ENCODE measurements around the gene TPRG1.

Gene TPRG1, protein sequence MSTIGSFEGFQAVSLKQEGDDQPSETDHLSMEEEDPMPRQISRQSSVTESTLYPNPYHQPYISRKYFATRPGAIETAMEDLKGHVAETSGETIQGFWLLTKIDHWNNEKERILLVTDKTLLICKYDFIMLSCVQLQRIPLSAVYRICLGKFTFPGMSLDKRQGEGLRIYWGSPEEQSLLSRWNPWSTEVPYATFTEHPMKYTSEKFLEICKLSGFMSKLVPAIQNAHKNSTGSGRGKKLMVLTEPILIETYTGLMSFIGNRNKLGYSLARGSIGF

GRCh38 chr3:189171707-189172106 lies at the start of gene TPRG1:
Gene TPRG1 (plus strand): TSS chr3:189171971. CDS start chr3:189207385, 35,414 bp downstream.
- TF ChIP-seq, protein P1, sequence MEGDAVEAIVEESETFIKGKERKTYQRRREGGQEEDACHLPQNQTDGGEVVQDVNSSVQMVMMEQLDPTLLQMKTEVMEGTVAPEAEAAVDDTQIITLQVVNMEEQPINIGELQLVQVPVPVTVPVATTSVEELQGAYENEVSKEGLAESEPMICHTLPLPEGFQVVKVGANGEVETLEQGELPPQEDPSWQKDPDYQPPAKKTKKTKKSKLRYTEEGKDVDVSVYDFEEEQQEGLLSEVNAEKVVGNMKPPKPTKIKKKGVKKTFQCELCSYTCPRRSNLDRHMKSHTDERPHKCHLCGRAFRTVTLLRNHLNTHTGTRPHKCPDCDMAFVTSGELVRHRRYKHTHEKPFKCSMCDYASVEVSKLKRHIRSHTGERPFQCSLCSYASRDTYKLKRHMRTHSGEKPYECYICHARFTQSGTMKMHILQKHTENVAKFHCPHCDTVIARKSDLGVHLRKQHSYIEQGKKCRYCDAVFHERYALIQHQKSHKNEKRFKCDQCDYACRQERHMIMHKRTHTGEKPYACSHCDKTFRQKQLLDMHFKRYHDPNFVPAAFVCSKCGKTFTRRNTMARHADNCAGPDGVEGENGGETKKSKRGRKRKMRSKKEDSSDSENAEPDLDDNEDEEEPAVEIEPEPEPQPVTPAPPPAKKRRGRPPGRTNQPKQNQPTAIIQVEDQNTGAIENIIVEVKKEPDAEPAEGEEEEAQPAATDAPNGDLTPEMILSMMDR (IDR thresholded peaks at IDR 0.05; ENCODE audit: low read depth, low read length), result no peak
- no peak within 1 kb of the TSS for H3K4me3 ChIP-seq (ENCODE audit: low read depth, low read length)
- H3K27me3 ChIP-seq (ENCODE audit: insufficient read depth, low read depth, severe bottlenecking), result no peaks in the 10 kb centered on the region
- DNase-seq, result no peak
- H3K27ac ChIP-seq, result no peak within 1 kb of the TSS
- no peaks in the 10 kb centered on the region for H3K36me3 ChIP-seq
- H3K9me3 ChIP-seq (ENCODE audit: severe bottlenecking), result no peaks in the 10 kb centered on the region

DNA sequence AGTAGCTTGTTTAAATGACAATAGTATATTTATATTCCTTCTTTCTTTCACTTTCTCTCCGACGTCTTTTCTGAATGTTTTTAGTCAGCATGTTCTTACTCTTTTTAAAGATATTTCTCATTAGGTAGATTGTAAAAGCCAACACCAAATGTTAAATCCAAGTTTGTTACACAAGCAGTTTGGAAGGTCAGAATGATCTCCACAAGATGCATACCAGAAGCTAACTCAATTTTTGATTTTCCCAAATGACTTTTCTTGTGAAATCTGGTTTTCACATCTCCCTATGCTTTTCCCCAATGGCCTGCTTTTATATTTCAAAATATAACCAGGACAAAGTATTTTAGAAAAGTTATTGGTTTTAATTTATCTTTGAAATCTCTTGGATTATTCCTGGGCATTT lies 49.7 kb upstream of the TPRG1 start:
- TF ChIP-seq, protein P1 (IDR thresholded peaks at IDR 0.05; ENCODE audit: low read depth, low read length), result no peak
- Histone ChIP-seq H3K9me3 (ENCODE audit: severe bottlenecking) (no peaks in the 10 kb centered on the region), H3K4me3 (ENCODE audit: low read depth, low read length) (no peak overlapping the region), H3K36me3 (no peaks in the 10 kb centered on the region), H3K27ac (no peak overlapping the region), H3K27me3 (ENCODE audit: insufficient read depth, low read depth, severe bottlenecking) (no peaks in the 10 kb centered on the region)
- DNase-seq, result no peak

DNA sequence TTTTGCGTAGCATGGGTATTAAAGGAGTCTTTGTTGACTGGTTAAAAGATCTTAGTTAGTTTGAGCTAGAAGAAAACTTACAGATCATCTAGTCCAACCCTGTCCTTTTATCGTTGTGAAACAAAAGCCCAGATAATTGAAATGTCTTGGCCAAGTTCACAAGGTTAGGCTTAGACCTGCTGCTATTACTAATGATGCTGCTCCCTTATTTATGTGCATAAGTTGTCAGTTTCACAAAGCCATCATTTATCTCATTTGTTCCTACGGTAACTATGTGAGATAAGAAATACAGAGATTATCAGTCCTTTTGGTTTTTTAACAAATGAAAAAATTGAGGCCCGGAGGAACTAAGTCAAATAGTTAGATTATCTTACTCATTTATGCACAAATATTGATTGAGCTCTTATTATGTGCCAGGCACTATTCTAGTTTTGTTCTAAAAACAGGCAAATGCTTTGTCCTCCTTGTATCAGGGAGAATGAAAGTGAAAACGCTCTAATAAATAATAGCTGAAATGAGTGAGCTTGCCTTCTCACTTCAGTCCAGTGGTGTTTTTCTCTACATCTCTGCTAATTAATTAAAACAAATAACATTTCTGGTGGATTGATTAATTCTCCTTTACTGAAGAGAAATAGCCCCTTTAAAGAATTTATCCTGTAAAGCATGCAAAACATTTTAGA lies 49.1 kb upstream of the TPRG1 start:
- Histone ChIP-seq H3K36me3 (no peaks in the 10 kb centered on the region), H3K27me3 (ENCODE audit: insufficient read depth, low read depth, severe bottlenecking) (no peaks in the 10 kb centered on the region), H3K27ac (no peak overlapping the region), H3K4me3 (ENCODE audit: low read depth, low read length) (no peak overlapping the region), H3K9me3 (ENCODE audit: severe bottlenecking) (no peaks in the 10 kb centered on the region)
- TF ChIP-seq, protein P1 (IDR thresholded peaks at IDR 0.05; ENCODE audit: low read depth, low read length), result no peak
- DNase-seq, result no peak

- H3K36me3 ChIP-seq, result no peaks in the 10 kb centered on the region
- TF ChIP-seq, protein P1 (IDR thresholded peaks at IDR 0.05; ENCODE audit: low read depth, low read length), result no peak
- H3K27me3 ChIP-seq (ENCODE audit: insufficient read depth, low read depth, severe bottlenecking), result no peaks in the 10 kb centered on the region
- no peaks in the 10 kb centered on the region for H3K9me3 ChIP-seq (ENCODE audit: severe bottlenecking)
- H3K27ac ChIP-seq, result no peak overlapping the region
- no peak for DNase-seq
- H3K4me3 ChIP-seq (ENCODE audit: low read depth, low read length), result no peak overlapping the region
These were observed 48.0 kb upstream of the TPRG1 start for GRCh38 chr3:189123595-189124387.

DNA sequence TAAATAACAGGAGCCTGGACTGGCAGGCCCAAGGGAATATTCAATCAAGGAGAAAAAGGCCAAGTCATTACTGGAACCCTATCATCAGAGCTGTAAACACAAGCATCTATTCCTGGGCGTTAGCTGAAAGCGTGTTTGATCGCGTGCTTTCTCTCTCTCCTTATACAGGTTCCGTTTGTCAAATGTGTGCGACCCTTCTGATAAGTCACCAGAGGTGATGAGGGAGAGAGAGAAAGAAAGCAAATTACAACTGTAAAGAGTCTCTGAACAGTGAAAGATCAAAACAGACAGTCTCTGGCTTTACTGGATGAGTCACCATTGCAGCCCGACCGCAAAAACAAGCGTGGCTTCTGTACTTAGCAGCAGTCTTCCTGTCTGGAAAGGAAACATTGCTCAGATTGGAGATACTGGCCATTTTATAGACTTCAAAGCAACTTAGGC lies 39.5 kb upstream of the TPRG1 start:
- Histone ChIP-seq H3K27me3 (ENCODE audit: insufficient read depth, low read depth, severe bottlenecking) (no peaks in the 10 kb centered on the region), H3K27ac (no peak overlapping the region), H3K36me3 (no peaks in the 10 kb centered on the region), H3K4me3 (ENCODE audit: low read depth, low read length) (no peak overlapping the region), H3K9me3 (ENCODE audit: severe bottlenecking) (no peaks in the 10 kb centered on the region)
- TF ChIP-seq, protein P1 (IDR thresholded peaks at IDR 0.05; ENCODE audit: low read depth, low read length), result no peak
- no peak for DNase-seq

Measured in WERI-Rb-1 (cell line).